RWPE2 (cell line): ENCODE data around the gene CRTC1.
A peak's percentile ranks its signal among the peaks of the same experiment; 100 is the strongest.

Experiments
- ATAC-seq: fragments of 200-7000 bp; cut with Tn5 transposase; 3 replicates; pipeline ENCODE4 v1.9.1; 2021; ENCODE audit warnings: low read depth
- DNase-seq: peaks from one replicate; pipeline ENCODE4 v3.0.0-alpha.2; 2020; ENCODE audit warnings: low spot score
- H3K27ac ChIP-seq: fragments of 450-650 bp; 2 replicates; pipeline ENCODE4 v1.5.1; 2017; ENCODE audit warnings: mild to moderate bottlenecking; ENCODE audit not compliant: poor library complexity, severe bottlenecking
- H3K27me3 ChIP-seq: fragments of 250-450 bp; sonication (Bioruptor Pico); 2 replicates; pipeline ENCODE4 v1.5.1; 2021; ENCODE audit warnings: mild to moderate bottlenecking, moderate library complexity; ENCODE audit not compliant: insufficient read depth, poor library complexity, severe bottlenecking
- H3K36me3 ChIP-seq: fragments of 250-450 bp; sonication (Bioruptor Pico); 2 replicates; pipeline ENCODE4 v1.5.1; 2020; ENCODE audit warnings: low read depth, mild to moderate bottlenecking, moderate library complexity
- H3K4me1 ChIP-seq: fragments of 250-450 bp; sonication (Bioruptor Pico); 2 replicates; pipeline ENCODE4 v1.5.1; 2021; ENCODE audit warnings: mild to moderate bottlenecking, moderate library complexity; ENCODE audit not compliant: insufficient read depth, poor library complexity, severe bottlenecking
- H3K4me3 ChIP-seq: fragments of 250-450 bp; sonication (Bioruptor Pico); 2 replicates; pipeline ENCODE4 v1.5.1; 2021; ENCODE audit warnings: mild to moderate bottlenecking, moderate library complexity; ENCODE audit not compliant: severe bottlenecking
- H3K9me3 ChIP-seq: fragments of 250-450 bp; sonication (Bioruptor Pico); 2 replicates; pipeline ENCODE4 v1.5.1; 2021; ENCODE audit warnings: mild to moderate bottlenecking, moderate library complexity; ENCODE audit not compliant: severe bottlenecking
- TF ChIP-seq, protein P1 (sequence below): fragments of 450-650 bp; IDR thresholded peaks from one replicate; pipeline ENCODE4 v1.5.1; 2017; ENCODE audit warnings: mild to moderate bottlenecking, moderate library complexity; ENCODE audit not compliant: poor library complexity, severe bottlenecking

Gene CRTC1

DNA sequence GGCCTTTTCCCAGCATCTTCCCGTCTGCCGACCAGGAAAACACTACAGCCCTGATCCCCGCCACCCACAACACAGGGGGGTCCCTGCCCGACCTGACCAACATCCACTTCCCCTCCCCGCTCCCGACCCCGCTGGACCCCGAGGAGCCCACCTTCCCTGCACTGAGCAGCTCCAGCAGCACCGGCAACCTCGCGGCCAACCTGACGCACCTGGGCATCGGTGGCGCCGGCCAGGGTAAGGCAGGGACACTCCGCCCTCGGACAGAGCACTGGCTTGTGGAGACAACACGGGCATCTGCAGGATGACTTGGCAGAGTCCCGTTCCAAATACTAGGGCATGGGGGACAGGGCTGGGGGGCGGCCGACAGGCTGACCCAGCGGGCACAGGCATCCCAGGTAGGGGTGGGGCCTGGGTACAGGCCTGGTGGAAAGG is 76.5 kb downstream of the CRTC1 start:
- Histone ChIP-seq H3K4me3 (no peak overlapping the region), H3K27me3 (no peaks in the 10 kb centered on the region), H3K36me3 (no peaks in the 10 kb centered on the region), H3K27ac (no peak overlapping the region), H3K4me1 (peaks cover 43% of the 10 kb centered on the region), H3K9me3 (no peaks in the 10 kb centered on the region)
- ATAC-seq, result no peak
- DNase-seq, result no peak
- TF ChIP-seq, protein P1, sequence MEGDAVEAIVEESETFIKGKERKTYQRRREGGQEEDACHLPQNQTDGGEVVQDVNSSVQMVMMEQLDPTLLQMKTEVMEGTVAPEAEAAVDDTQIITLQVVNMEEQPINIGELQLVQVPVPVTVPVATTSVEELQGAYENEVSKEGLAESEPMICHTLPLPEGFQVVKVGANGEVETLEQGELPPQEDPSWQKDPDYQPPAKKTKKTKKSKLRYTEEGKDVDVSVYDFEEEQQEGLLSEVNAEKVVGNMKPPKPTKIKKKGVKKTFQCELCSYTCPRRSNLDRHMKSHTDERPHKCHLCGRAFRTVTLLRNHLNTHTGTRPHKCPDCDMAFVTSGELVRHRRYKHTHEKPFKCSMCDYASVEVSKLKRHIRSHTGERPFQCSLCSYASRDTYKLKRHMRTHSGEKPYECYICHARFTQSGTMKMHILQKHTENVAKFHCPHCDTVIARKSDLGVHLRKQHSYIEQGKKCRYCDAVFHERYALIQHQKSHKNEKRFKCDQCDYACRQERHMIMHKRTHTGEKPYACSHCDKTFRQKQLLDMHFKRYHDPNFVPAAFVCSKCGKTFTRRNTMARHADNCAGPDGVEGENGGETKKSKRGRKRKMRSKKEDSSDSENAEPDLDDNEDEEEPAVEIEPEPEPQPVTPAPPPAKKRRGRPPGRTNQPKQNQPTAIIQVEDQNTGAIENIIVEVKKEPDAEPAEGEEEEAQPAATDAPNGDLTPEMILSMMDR, result no peak

DNA sequence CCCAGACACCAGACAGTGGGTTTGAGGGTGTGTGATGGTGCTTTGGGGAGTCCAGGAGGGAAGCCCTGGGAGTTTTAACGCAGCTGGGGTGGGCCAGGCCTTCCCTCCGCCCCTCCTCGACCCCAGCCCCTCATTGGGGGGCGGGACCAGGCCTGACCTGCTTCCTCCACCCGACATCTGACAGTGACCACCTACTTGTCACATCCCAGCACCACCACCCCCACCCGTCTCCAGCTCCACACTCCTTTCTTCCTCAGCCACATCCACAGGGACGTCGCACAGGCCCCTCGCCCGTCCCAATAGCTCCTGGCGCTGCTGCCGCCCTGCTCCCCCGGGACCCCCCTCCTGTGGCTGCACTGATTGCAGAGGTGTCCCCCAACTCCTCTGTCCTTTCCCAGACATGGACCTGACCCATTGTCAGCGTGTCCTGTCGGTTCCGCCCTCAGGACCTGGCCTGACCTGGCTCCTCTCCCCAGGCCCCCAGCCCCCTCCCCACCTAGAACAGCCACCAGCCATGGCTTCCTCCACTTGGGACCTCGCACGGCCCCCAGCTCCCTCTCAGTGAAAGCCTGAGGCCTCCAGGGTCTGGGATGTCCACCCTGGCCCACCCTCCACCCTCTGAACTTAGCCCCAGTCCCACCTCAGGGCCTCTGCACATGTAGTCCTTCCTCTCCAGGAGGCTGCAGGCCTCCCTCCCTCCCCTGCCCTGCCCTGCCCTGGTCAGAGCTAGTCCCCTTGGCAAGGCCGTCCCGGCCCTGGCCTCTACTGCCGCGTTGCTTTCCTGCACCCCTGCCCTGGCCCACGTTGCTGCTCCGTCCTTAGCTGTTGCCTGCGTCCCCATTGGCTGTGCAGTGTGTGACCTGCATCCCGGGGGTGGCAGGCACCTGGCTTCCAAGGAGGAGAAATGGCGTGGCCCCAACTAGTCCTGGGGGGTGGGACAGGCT is 77.2 kb downstream of the CRTC1 start:
- no peak for DNase-seq
- Histone ChIP-seq H3K27me3 (no peaks in the 10 kb centered on the region), H3K27ac (no peak overlapping the region), H3K4me3 (no peak overlapping the region), H3K4me1 (peaks cover 47% of the 10 kb centered on the region), H3K9me3 (no peaks in the 10 kb centered on the region), H3K36me3 (no peaks in the 10 kb centered on the region)
- no peak for ATAC-seq
- TF ChIP-seq, protein P1, result no peak

DNA sequence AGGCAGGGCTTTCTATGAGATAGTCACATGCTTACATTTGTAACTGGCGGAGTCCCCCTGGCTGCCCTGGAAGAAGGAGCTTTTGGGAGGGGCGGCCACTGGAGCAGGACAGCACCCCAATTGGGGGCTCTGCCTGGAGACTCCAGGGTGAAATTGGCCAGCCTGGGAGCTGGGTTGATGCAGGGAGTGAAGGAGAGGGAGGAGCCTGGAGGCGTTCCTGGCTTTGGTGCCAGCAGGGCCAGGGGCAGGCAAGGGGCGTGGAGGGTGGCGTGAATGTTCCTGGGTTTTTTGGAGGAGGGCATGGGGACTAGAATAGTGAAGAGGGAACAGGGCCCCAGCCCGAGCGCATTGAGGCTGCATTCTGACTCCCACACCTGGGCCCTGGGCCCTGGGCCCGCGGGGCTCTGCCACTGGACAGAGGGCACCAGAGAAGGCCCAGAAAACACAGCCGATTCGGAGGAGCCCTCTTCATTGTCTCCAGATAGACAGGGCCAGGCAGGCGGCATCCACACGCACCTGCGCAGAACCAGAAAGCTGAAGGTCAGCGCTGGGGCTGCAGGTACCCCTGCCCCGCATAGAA is 78.1 kb downstream of the CRTC1 start:
- H3K9me3 ChIP-seq, result no peaks in the 10 kb centered on the region
- ATAC-seq (no peak), DNase-seq (no peak)
- H3K4me3 ChIP-seq, result no peak overlapping the region
- peak overlapping the region; percentile 87 for H3K27ac ChIP-seq
- H3K27me3 ChIP-seq, result no peaks in the 10 kb centered on the region
- no peaks in the 10 kb centered on the region for H3K36me3 ChIP-seq
- TF ChIP-seq, protein P1, result no peak
- peaks cover 45% of the 10 kb centered on the region for H3K4me1 ChIP-seq

DNA sequence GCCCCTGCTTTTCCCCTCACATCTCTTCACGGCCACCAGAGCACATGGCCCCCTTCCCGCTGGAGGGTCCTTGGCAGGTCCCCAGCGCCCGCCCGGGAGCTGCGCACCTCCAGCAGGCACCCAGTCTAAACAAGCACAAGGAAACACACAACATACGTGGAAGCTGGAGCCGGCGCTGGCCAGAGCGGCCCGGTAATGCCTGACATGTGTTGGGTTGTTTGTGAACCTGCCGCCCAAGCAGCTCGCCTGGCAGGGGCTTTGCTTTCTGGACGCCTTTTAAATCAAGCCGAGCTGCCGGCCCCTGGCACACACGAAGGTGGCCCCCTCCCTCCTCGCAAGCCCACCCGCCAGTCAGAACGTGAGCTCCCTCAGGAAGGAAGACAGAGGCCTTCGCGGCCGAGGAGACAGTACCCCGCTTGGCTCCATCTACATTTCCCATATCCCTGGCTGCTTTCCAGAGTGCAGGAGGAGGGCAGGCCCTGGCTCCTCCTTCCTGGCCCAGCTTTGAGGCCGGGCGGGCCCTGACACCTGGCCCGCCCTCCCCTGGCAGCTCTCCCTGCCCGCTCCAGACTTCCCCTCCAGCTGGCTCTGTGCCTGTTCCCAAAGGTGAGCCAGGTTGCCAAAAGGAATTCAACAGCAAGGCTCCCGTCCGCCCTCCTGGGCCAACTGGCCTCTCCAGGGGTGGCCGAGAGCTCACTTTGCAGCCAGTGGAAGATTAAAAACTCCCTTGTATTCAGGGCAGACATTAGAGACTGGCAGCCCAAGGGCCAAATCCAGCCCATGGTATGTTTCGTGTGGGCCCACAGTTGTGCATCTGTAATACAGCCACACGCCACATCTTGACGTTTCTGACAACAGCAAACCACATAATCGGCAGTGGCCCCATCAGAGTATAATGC is 78.9 kb downstream of the CRTC1 start:
- ATAC-seq, result peak; percentile 70
- H3K4me1 ChIP-seq, result peaks cover 37% of the 10 kb centered on the region
- no peaks in the 10 kb centered on the region for H3K9me3 ChIP-seq
- no peak overlapping the region for H3K4me3 ChIP-seq
- H3K36me3 ChIP-seq, result no peaks in the 10 kb centered on the region
- H3K27me3 ChIP-seq, result no peaks in the 10 kb centered on the region
- peak overlapping the region; percentile 87 for H3K27ac ChIP-seq
- DNase-seq, result peak; percentile 96
- TF ChIP-seq, protein P1, result no peak
